Measurements from ENCODE around the gene SIPA1L2.

Gene SIPA1L2

DNA sequence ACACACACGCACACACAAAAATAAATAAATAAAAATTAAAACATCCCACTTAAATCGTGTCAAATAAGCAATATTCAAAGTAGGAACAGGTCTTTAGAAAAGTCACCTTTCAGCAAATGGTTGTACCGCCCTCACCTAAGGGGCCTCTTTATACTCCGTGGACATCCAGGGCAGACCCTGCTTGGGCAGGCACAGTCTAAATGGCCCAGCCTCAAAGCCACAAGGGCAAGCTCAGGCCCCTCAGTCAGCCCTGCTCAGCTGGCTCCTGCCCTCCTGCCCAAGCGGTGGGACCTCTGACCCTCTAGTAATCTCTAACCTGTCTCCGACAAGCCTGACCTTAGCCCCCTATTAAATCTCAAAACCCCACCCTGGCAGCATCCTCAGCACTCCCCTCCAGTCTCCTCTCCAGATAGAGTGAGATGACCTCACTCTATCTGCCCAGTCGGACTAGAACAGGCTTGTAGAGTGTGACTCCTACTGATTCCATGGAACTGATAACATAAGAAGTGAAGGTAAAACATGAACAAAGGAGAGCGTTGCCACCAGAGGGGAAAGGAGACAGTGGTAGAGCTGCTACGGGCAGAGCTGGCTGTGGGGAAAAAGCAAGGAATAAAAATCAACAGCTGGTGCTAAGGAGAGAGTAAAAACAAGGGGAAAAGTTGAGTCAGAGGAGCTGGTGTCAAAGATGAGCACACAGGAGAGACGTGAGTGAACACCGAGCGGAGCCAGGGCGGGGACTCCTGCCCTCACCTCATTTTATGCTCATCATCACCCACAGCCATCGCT, 36.0 kb downstream of the SIPA1L2 start:
- TF ChIP-seq, protein P1, sequence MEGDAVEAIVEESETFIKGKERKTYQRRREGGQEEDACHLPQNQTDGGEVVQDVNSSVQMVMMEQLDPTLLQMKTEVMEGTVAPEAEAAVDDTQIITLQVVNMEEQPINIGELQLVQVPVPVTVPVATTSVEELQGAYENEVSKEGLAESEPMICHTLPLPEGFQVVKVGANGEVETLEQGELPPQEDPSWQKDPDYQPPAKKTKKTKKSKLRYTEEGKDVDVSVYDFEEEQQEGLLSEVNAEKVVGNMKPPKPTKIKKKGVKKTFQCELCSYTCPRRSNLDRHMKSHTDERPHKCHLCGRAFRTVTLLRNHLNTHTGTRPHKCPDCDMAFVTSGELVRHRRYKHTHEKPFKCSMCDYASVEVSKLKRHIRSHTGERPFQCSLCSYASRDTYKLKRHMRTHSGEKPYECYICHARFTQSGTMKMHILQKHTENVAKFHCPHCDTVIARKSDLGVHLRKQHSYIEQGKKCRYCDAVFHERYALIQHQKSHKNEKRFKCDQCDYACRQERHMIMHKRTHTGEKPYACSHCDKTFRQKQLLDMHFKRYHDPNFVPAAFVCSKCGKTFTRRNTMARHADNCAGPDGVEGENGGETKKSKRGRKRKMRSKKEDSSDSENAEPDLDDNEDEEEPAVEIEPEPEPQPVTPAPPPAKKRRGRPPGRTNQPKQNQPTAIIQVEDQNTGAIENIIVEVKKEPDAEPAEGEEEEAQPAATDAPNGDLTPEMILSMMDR (IDR thresholded peaks at IDR 0.05; ENCODE audit: low read depth, low read length, missing control alignments) = no peak
- H3K4me3 ChIP-seq (replicated peaks; ENCODE audit: low read depth, low read length) = no peak overlapping the region
- DNase-seq (ENCODE audit: extremely low read depth, low read depth) = no peak

DNA sequence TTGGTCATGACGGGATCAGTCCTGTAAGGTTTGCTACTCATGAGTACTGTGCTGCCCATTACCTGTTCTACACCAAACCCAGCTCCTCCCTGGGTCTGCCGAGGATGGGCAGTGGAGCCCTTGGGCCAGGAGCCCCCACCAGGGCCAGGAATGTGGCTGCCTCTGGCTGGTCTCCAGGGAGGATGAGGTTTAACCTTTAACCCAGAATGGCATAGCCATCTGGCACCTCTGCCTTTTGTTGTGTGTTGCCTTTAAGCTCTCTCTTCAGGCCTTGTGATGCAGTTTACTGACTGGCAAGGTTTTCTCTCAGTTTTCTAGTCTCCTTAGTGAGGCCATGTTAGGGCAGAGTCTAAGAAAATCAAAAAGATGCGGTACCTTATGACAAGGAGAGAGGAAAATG, 38.6 kb downstream of the SIPA1L2 start:
- TF ChIP-seq, protein P1 (IDR thresholded peaks at IDR 0.05; ENCODE audit: low read depth, low read length, missing control alignments) = no peak
- no peak overlapping the region for H3K4me3 ChIP-seq (replicated peaks; ENCODE audit: low read depth, low read length)
- DNase-seq (ENCODE audit: extremely low read depth, low read depth) = no peak

DNA sequence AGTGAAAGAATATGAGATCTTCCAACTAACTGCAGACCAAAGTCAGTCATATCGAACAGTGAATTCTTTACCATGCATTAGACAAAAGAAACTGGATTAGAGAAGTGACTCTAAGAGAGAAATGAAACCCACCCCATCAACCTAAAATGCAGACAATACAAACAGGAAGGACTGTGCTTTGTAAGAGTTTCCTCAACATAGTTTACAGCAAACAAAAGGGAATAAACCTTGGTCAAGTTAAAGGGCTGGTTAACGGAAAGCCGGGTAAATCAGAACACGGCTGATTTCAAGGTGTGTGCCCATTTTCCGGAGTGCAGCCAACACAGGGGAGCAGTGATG, 39.2 kb downstream of the SIPA1L2 start:
- DNase-seq (ENCODE audit: extremely low read depth, low read depth) = no peak
- TF ChIP-seq, protein P1 (IDR thresholded peaks at IDR 0.05; ENCODE audit: low read depth, low read length, missing control alignments) = no peak
- no peak overlapping the region for H3K4me3 ChIP-seq (replicated peaks; ENCODE audit: low read depth, low read length)

DNA sequence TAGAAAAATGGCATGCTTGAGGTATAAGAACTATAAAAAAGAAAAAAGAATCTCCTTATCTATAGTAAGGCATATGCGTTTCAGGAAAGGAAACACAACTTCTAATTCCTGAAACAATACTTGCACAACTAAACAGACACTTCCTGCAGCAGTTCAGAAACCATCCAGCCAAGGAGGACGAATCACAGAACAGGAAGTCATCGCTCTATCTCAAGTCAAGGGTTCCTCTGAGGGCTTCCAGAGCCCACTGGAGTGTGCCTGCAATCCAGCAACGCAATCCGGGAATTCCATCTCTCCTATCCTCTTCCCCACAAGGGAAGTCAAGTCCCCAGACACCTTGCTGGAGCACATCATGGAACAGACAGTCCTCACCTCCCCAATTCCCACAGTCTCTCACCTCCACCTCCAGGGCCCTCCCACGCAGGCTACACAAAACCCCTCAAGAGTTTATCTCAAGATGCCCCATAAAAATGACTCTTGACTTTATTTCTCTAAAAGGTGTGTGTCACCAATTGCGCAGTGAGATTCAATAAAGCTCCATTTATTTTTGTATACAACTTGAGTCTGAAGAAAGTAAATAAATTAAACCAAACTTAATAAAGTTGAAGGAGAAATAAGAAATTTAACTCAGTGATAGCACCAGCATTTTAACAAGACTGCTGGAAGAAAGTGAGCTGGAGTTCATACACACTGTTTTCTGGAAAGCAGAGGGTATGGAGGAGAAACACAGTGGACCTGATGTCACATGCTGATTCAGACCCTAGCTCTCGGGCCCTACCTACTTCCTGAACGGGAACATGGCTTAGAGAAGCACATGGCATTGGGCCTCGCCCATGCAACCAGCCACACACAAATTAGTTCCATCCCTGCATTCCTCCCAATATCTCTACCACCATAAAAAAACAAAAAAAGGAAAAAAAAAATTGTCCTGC, 39.9 kb downstream of the SIPA1L2 start:
- TF ChIP-seq, protein P1 (IDR thresholded peaks at IDR 0.05; ENCODE audit: low read depth, low read length, missing control alignments) = no peak
- DNase-seq (ENCODE audit: extremely low read depth, low read depth) = no peak

DNA sequence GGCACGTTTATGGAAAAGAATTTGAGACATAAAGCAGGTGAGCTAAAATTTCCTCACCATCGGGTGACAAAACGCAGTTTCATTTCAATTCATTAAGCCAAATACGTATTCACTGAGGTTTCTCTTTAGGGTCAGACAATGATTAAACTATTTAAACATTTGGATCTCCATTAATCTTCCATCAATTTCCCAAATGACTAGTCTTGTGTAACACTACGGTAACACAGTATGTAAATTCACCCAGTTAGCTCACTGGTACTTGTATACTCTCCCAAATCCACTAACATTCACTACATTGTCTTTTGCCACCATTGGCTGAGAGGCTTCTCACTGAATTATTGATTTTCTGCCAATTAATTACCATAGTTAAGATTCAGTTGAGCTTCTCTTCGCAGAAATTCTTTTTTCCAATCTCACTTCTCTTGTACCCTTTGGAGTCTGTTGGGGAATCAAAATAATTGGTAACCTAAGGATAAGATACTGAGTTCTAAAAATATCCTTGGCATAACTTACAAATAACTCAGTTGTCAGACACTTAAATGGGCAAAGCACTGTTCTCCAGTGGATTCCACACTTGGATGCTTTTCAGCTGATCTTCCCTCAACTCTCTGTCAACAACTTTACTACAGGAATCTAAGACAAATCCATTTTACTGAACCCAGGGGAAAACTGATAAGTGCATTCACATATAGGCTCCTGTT, 40.7 kb downstream of the SIPA1L2 start:
- H3K4me3 ChIP-seq (replicated peaks; ENCODE audit: low read depth, low read length) = no peak overlapping the region
- DNase-seq (ENCODE audit: extremely low read depth, low read depth) = no peak
- TF ChIP-seq, protein P1 (IDR thresholded peaks at IDR 0.05; ENCODE audit: low read depth, low read length, missing control alignments) = no peak

More for the DNA sequence above, 39.9 kb downstream of the SIPA1L2 start:
- H3K4me3 ChIP-seq (replicated peaks; ENCODE audit: low read depth, low read length) = no peak overlapping the region

DNA sequence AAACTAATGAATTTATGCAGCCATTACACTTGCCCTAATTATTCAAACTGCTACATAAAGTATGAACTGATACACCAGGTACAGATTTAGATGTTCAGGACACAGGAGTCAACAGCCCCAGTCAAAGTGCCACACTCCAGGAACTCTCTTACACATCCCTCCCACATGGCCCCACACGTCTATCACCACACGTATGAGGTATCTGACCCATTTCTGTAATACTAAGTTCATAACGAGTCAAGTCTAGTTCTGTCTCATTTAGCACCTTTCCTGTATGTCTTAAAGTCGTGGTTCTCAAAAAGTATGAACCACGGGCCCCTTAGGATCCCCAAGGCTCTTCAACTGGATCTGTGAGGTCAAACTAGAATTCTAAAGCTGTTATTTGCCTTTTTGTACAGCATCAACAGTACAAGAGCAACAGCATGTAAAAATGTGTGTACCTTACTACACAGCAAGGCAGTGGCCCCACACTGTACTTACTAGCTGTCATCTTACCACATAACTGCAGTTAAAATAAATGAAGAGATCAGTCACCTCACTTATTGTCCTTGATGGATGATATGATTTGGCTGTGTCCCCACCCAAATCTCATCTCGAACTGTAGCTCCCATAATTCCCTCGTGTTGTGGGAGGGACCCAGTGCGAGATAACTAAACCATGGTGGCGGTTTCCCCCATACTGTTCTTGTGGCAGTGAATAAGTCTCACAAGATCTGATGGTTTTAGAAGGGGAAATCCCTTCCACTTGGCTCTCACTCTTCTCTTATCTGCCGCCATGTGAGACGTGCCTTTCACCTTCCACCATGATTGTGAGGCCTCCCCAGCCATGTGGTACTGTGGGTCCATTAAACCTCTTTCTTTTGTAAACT, 42.6 kb downstream of the SIPA1L2 start:
- TF ChIP-seq, protein P1 (IDR thresholded peaks at IDR 0.05; ENCODE audit: low read depth, low read length, missing control alignments) = no peak
- no peak for DNase-seq (ENCODE audit: extremely low read depth, low read depth)
- no peak overlapping the region for H3K4me3 ChIP-seq (replicated peaks; ENCODE audit: low read depth, low read length)
